Bone marrow (tissue), 2 donors: ENCODE measurements around the gene ATP10B.

Experiments
- DNase-seq, 2 donors: peaks; one replicate each; lab custom pipeline; 2025; lab: John Stamatoyannopoulos, UW

The ATP10B gene

GRCh38 chr5:160555581-160555970 is 296.4 kb downstream of the ATP10B start:
- no peak for DNase-seq

- DNase-seq = no peak
Observed at GRCh38 chr5:160550075-160550474, 301.9 kb downstream of the ATP10B start.

GRCh38 chr5:160548949-160549645 is 302.9 kb downstream of the ATP10B start:
- DNase-seq = no peak

- no peak for DNase-seq
Observed at GRCh38 chr5:160547872-160548271, 304.1 kb downstream of the ATP10B start.

GRCh38 chr5:160547061-160547460 is 304.9 kb downstream of the ATP10B start:
- DNase-seq = no peak

GRCh38 chr5:160545832-160546231 is 306.2 kb downstream of the ATP10B start:
- no peak for DNase-seq

- no peak for DNase-seq
Observed at GRCh38 chr5:160543395-160543794, 308.6 kb downstream of the ATP10B start.

GRCh38 chr5:160542840-160543239 is 309.2 kb downstream of the ATP10B start:
- DNase-seq = no peak

GRCh38 chr5:160542281-160542680 is 309.7 kb downstream of the ATP10B start:
- no peak for DNase-seq

- no peak for DNase-seq
Observed at GRCh38 chr5:160539431-160539830, 312.6 kb downstream of the ATP10B start.

GRCh38 chr5:160537940-160538339 is 314.1 kb downstream of the ATP10B start:
- no peak for DNase-seq

GRCh38 chr5:160537116-160537515 is 314.9 kb downstream of the ATP10B start:
- DNase-seq = no peak

GRCh38 chr5:160534914-160535313 is 317.1 kb downstream of the ATP10B start:
- no peak for DNase-seq

GRCh38 chr5:160534125-160534524 is 317.9 kb downstream of the ATP10B start:
- DNase-seq = no peak

- no peak for DNase-seq
Observed at GRCh38 chr5:160525471-160526261, 326.3 kb downstream of the ATP10B start.

- no peak for DNase-seq
Observed at GRCh38 chr5:160524827-160525226, 327.2 kb downstream of the ATP10B start.

- no peak for DNase-seq
Observed at GRCh38 chr5:160523502-160524163, 328.4 kb downstream of the ATP10B start.

- DNase-seq = no peak
Observed at GRCh38 chr5:160521392-160521663, 330.7 kb downstream of the ATP10B start.

- DNase-seq = no peak
Observed at GRCh38 chr5:160520609-160521391, 331.2 kb downstream of the ATP10B start.

- no peak for DNase-seq
Observed at GRCh38 chr5:160516696-160517530, 335.1 kb downstream of the ATP10B start.

- DNase-seq = no peak
Observed at GRCh38 chr5:160514866-160515265, 337.1 kb downstream of the ATP10B start.

GRCh38 chr5:160514191-160514590 is 337.8 kb downstream of the ATP10B start:
- DNase-seq = no peak
